Measurements from ENCODE around the gene WNT5B.

WNT5B gene

DNA sequence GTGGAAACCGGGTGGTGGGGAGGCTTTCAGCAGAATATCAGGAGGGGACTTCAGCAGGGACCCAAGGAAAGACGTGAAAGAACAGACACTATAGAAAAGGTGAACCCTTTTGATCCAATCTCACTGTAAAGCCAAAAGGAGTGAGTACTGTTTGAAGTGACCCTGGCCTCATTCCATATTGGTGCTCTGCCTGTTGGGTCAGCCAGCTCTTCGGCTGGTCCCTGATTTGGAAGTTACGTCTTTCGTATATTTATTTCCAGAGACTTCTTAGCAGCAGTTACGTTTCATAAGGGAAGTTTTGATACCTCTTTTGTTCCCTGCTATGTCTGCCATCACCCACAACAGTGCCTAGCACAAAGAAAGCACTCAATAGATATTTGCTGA lies 21.9 kb downstream of the WNT5B start:
- DNase-seq (ENCODE audit: low read depth in 2 of 2) = no peak

DNA sequence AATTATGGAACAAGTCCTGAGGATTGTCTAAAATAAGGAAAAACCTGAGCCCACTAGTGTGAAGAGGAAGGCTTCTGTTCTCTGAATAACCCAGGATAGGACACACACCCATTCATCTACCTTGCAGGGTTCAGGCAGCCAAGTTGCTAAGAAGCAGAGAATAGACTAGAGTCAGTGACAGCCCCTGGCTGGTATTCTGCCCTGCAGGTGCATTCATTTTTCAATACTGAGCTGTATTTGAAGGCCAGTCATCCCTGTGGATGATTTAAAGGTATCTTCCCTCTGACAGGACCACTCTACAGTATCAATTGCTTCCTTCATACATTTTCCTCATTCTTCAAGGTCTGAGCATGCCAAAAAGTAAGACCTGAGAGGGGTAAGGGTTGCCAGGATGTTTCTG lies 22.9 kb downstream of the WNT5B start:
- DNase-seq (ENCODE audit: low read depth in 2 of 2) = no peak

DNA sequence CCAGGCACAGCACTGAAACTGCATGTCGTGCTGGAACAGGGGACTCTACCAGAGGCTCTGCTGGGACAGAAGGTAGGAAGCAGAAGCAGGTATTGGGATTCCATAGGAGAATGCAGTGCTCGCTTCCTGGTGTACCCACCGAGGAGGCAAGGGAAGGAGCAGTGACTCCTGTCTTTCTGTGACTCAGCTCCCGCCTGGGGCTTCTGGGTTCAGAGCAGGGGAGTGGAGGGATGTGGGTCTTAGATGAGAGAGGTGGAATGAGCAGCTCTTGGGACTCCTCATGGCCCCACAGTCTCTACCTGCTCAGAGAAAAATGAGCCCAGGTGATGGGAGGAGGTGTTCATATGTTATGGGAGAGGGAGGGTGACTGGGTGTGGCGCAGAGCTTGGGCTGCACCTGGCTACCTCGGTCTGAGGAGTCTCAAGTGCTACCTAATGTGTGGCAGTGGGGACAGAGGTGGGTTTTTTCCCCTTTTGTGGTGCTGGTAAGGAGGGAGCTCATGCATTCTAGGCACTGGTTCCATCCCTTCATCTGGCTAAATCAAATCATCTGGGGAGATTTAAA lies 26.3 kb downstream of the WNT5B start:
- no peak for DNase-seq (ENCODE audit: low read depth in 2 of 2)

DNA sequence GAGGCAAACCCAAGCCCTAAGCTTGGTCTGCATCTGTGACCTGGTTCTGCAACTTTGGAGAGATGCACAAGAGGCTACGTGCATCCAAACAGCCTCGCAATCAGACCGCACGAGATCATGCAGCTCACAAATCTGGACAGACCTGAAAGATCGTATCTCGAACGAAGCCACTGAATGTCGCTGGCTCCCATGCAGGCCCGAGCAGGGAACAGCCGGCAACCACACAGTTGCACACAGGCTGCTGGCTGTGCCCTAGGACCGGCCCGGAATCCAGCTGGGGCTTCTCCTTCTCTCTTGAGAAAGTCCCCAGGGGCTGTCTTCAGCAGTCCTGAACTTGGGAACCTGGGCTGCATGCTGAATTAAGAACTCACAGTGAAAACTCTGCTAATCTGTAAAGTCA lies 27.9 kb downstream of the WNT5B start:
- no peak for DNase-seq (ENCODE audit: low read depth in 2 of 2)

DNA sequence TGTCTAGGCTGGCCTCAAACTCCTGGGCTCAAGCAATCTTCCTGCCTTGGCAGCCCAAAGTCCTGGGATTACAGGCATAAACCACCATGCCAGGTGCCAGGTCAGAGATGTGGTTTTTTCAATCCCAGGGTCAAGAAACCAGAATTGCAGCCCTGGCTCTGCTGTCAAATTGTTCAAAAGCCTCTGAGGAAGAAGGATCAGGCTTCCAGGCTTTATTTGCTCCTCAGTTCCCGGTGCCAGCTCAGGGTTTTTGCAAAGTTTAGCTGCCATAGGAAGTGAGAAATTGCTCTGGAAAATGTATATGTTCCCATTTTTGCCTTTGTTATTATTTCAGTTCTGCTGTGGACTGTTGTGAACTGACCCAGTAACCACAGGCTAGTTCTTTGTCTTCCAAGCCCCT lies 28.7 kb downstream of the WNT5B start:
- no peak for DNase-seq (ENCODE audit: low read depth in 2 of 2)

DNA sequence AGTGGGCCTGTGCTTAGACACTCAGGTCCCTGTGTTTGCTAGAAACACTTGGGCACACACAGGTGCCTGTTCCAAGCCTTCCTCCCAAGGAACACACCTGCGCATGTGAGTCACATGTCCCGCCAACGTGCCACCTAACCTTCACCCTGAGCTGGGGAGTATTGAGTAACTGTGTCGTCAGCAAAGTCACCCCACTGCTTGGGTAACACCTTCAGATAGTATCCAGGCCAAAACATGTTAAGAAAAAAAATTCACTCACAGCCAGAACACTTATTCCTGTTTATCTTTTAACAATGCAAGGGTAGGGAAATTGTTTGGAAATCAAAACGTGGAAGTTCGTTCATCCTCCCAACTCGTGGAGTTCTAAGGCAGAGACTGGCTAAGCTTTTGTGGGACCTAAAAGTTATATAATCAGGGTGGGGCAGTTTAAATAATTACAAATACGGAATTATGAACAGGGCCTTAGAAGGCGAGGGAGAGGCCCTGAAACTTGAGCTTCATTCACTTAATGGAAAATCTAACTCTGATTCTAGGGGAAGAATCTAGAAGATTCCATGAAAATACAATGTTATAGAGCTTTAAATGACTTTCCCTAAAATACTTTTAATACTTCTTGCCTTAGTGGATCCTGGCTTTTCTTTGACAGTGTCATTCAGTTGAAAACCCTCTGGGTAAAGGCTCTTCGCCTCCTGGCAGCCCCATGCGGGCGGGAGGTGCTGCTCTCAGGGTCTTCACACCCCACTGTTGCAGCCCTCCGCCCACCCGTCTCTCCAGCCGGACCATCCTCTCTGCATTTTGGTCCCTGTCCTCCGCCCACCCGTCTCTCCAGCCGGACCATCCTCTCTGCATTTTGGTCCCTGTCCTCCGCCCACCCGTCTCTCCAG lies 31.5 kb downstream of the WNT5B start:
- peak in 1 of 2 donors; percentile 23 for DNase-seq (ENCODE audit: low read depth in 2 of 2)

DNA sequence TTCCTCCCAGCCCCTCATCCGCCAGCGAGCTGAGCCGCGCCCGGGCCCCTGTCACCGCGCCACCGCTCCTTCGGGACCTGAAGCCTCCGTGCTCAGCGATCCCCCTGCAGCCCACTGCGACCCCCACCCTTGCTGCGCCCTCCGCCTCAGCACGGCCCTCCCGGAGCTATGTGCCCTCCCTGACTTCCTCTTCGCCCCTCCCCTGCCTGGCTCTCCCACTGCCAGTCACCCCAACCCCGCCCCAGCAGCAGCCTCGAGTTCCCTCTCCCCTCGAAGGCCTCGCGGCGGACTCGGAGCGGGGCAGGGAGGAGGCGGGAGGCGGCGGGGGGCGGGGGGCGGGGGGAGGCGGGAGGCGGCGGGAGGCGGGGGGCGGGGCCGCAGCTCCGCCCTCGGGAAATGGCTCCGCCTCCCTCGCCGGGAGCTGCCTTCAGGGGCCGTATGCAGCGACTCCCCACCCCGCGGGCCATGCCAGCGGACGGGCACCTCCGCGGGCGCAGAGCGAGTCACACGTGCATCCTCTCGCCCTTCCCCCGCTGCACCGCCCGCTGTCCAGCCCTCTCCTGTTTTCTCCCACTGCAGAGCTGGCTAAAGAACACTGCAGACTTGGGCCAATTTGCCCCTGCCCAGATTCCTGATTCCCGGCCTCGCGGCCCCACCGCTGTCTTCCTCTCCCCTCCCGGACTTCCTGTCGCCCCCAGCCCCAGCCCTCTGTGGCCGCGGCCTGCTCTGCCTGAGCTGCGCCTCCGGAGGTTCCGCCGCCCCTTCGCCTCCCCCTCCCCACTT lies 32.7 kb downstream of the WNT5B start:
- DNase-seq (ENCODE audit: low read depth in 2 of 2) = peak; percentile 42 to 53

DNA sequence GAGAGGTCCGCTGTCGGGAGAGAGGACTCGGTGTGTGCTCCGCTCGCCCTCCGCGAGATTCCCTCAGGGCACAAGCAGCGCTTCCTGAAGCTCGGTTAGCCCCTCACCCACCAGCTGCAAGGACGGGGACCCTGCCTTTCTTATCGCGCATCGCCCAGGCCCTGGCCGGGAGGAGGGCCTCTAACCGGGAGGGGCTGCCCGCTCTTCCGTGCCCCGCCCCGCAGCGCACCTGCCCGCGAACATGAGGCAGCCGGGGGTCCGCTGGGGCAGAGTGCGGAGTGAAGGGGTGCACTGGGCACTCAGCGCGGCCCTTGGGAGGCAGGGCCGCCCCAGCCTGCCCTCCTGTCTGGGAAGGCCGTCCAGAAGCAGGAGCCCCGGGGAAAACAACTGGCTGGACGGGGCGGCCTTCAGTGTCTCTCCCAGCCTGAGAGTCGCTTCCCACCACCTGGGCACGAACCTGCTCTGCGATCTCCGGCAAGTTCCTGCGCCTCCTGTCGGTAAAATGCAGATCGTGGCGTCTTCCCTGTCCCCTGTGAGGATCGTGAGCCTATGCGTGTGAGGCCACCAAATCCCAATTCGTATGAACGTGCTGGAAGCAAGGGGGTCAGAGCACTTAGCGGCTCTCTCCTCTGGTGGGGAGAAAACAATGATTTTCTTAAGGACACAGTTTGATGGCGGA lies 33.9 kb downstream of the WNT5B start:
- no peak for DNase-seq (ENCODE audit: low read depth in 2 of 2)

DNA sequence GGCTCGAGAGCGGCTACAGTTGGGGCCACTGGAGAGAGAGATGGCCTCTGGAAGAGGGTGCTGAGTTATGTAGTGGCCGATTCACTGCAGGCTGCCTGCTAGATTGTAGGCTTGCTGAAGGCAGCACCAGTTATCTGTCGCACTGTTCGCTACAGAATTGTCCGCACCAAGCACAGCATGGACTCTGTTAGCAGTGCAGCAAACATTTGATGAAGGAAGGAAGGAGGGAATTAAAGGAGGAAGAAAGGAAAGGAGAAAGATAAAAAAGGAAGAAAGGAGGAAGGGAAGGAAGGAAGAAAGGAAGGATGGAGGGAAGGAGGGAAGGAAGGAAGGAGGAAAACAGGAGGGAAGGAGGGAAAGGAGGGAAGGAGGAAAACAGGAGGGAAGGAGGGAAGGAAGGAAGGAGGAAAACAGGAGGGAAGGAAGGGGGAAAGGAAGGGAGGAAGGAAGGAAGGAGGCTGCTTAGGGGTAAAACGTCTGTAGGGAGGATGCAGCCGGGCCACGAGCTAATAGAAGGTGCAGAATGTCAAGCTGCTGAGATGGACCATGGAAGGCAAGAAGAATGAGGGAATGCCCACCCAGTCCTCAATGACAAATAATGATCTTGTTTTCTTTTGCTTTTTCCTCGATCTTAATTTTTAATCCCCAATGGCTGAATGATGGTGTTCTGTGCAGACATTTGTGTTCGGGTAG lies 34.6 kb downstream of the WNT5B start:
- DNase-seq (ENCODE audit: low read depth in 2 of 2) = no peak

DNA sequence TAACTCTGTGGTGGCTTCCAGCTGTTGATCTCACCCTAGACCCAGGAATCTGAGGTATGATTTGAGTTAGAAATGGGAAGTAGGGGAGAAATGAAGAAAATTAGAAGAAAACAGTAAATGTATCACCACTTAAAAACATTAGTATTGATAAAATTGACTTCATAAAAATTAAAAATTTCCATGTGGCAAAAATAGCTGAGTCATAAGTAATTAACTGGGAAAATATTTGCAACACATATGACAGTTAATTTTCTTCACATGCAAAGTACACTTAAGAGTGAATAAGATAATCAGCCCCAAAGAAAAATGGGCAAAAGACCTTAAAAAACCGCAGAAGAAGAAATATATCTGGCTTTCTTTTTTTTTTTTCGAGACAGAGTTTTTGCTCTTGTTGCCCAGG lies 36.3 kb downstream of the WNT5B start:
- no peak for DNase-seq (ENCODE audit: low read depth in 2 of 2)

DNA sequence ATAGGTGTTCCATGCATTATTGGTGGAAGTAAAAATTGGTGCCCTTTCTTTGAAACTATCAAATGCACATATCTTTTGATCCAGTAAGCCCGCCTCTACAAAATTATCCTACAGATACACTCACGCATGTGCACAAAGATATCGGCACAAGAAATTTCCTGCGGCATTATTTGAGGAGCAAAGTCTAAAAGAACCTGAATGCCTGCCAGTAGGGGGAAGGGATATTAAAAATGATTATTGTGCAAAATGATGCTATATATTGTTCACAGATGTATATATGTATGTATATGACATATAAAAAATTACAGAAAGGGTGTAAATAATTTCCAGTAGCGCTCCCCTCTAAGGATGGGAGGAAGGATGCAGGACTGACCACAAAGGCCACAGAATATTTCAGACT lies 37.2 kb downstream of the WNT5B start:
- DNase-seq (ENCODE audit: low read depth in 2 of 2) = no peak

DNA sequence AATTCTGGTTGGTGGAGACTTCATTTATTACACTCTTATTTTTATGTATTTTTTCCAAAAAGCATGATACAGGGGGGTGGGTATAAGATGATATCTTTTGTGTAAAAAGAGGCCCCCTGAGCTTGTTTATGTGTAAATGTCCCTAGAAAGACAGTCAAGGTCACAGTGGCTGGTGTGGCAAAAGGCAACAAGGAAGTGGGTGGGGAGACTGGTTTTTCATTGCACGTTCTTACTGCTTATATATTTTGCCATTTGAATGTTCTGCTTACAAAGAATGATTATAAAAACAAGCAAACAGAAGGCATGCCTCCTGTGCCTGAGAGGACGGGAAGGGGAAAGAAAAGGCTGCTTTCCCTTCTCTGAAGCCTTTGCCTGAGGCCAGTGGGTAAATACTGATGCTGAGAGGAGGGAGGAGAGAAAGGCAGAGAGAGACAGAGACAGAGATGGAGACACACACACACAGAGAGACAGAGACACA lies 37.7 kb downstream of the WNT5B start:
- DNase-seq (ENCODE audit: low read depth in 2 of 2) = no peak

DNA sequence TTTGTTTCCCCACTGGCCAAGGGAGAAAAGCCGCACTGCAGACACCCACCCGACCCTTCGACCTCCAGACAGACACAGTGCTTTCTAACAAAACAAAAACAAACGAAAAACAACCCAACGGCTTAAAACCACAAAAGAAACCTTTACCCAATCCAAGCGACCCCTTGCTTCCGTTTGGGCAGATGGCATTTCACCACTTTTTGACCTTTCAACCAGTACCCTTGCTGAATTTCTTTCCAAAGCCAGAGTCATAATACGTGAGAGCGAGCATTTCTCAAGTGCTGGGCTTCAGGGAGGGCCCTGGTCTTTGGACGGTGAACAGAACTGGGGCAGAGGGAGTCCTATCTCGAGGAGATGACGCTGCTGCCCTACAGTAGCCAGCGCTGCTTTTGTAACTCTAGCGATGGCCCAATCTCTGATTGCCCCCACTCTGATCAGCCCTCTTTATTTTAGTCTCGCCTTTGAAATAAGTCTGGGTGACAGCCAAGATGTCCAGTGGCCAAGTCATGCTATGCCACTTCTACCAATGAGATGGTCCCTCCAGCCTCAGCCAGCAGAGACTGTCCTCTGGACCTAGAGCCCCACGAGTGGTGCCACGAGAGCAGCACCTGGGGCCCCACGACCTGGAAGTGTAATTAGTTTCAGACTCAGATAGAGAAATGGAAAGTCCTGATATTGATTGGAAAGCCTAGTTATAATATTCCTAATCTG lies 40.0 kb downstream of the WNT5B start:
- no peak for DNase-seq (ENCODE audit: low read depth in 2 of 2)

DNA sequence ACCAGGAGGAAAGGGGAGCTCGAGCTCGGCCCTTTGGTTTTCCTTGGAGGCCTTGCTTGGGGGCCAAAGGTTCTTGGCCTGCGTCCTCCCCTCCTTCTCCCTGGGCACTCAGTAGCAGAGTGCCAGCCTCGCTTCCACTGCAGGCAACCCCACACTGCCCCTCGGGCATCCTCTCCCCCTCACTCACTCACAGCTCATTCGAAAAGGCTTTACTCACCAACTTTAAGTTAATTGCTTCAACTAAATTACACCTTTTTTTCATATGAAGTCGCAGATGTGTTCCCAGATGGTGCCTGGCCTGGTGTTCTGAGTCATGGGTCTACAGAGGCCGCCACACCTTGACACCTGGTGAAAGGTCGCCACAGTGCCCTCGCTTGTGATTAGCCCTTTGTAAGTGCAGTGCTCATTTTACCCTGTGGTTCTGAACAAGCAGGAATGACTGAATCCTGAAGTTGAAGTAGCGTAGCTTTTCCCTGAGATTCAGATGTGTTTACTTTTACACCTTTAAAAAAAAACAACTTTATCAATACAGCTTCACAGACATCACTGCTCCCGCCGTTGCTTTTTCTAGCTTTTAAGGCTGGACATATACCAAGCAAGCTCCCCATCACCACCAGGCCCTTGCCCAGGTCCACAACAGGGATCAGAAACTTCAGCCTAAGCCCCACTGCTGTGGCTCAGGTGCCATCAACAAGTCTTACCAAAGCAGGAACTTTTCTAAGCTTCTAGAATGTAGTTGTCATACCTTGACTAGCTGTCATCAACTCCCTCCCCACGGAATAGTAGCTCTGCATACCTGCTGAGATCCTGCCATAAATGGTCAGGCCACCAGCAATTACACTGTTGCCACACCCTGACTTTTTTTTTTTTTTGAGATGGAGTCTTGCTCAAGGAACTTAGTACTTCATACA lies 41.6 kb downstream of the WNT5B start:
- DNase-seq (ENCODE audit: low read depth in 2 of 2) = no peak

DNA sequence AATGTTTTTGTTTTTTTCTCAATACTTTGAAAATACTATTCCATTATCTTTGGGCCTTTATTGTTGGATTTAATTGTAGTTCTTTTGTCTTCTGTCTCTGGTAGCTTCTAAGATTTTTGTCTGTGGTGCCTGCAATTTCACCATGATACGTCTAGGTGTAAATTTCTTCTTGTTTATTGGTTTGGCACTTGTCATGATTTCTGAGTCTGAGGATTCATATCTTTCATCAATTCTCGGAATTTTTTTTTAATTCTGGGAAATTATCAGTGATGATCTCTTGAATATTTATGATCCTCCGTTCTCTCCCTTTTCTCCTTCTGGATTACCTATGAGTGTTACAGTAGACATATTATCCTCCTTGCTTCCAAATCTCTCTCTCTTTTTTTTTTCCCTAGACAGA lies 47.0 kb downstream of the WNT5B start:
- no peak for DNase-seq (ENCODE audit: low read depth in 2 of 2)

DNA sequence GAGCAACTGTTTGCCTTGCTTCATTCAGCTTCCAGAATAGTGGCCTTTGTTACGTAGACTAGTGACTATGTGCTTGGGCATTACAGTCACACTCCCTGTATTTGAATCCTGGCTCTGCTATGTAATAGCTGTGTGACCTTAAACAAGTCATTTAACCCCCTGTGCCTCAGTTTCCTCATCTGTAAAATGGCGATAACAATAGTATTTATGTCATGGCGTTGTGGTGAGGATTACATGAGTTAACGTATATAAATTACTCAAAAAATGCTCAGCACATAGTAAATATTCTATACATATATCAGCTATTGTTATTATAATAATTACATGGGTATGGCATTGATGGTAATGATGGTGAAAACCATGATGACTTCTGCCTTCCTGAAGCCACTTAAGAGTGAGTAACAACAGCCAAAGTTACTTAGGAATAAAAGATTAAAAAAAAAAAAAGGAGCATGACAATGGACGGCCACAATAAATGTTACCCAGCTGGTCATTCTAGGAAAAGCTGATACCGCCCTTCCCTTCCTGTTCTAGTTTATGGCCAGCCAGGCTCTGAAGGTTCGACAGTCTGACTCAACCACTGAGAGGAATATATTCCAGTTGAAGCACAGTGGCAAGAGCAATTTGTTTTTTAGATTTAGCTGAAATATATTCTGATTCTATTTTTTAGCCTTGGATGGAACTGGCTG lies 51.9 kb downstream of the WNT5B start:
- DNase-seq (ENCODE audit: low read depth in 2 of 2) = no peak

DNA sequence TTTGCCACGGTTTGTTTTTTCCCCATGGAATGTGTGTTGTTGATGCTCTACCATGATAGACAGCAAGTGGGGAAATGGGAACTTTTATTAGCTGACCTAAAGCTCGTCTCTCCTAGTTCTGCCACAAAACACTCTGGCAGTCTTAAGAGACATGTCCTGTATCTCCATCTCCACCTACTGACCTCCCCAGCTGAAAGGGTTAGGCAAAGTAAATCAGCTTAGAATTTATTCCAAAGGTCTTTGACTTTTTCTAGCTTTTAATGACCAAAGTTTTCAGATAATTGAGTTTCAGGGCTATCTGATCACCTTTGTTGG lies 52.4 kb downstream of the WNT5B start:
- no peak for DNase-seq (ENCODE audit: low read depth in 2 of 2)

DNA sequence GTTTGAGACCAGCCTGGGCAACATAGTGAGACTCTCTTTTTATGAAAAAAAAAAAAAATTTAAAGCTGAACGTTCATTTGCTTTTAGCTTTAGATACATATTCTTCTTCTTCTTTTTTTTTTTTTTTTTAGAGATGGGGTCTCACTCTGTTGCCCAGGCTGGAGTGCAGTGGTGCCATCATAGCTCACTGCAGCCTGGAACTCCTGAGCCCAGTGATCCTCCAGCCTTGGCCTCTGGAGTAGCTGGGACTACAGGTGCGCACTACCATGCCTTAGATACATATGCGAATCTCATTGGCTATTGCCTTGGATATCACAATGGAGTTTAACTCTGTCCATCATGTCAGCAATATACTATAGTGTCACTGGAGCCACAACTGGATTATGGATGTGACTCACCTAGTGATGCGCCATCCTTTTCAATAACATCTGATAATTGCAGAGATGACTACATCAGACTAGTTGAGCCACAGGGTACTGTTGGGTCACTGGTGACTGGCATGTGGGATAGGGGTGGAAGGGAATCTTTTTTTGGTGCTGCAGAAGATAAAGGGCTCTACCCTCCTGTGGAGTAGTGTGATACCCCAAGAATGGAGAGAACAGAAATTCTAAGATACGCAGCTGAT lies 59.2 kb downstream of the WNT5B start:
- DNase-seq (ENCODE audit: low read depth in 2 of 2) = no peak

DNA sequence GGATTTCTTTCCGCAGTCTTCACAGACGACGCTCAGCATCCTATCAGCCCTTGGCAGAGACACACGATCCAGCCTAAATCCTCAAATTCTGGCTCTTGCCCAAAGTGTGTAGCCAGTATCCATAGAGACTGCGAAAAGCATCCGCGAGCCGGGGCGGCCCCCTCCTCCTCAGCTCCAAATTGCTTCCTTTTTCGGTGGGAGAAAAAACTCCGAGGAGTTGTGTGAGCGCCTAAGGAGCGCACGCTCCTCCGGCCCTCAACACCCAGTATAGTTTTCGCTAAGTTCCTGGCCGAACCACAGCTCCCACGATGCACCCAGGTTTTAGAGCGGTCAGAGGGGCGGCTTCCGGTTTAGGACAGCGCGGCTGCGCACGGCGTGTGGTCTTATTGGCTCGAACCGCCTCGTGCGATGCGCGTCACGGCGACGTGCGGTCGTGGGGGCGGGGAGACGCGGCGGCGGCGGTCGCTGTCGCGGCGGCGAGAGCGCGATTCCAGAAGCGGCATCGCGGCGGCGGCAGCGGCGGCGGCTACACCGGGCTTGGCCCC lies 61.6 kb downstream of the WNT5B start, which contains the start of gene ADIPOR2:
ADIPOR2 (plus strand) TSS at position 493 of the 545 bp plus-strand sequence. CDS start 63,274 bp downstream, outside the sequence.
- peak; percentile 88 to 89 for DNase-seq (ENCODE audit: low read depth in 2 of 2)

Measured in stimulated activated CD8-positive, alpha-beta memory T cell treated with anti-CD3 and anti-CD28 coated beads, Interleukin-7, amount 100 ng/mL, for 1 hour (primary cell).